ENCODE results near the gene FAM149A. TPM values are rescaled to one million over a fixed set of nuclear protein-coding genes. Genes with fewer than 3 reads are reported as not detected.

The FAM149A gene
- polyA plus RNA-seq, 3 donors: not detected

GRCh38 chr4:186105647-186106321 is 1.3 kb downstream of the FAM149A start:
- Histone ChIP-seq H3K4me3 (replicated peaks in 1 of 3; ENCODE audit: low read depth in 2 of 3, low read length in 3 of 3) (no peak overlapping the region), H3K4me2 (replicated peaks; ENCODE audit: extremely low read depth, low read length, poor library complexity, severe bottlenecking) (no peak overlapping the region), H3K4me1 (ENCODE audit: control insufficient read depth in 1 of 2, insufficient read depth in 2 of 2, low read length in 2 of 2) (no peaks in the 10 kb centered on the region), H3K27me3 (ENCODE audit: control insufficient read depth in 2 of 2, insufficient read depth in 2 of 2, low read length in 2 of 2) (peaks cover 34 to 52% of the 10 kb centered on the region in 2 donors), H3K79me2 (ENCODE audit: insufficient read depth, low read length) (no peaks in the 10 kb centered on the region), H3K36me3 (replicated peaks in 1 of 2; ENCODE audit: control insufficient read depth in 1 of 2, insufficient read depth in 2 of 2, low read length in 2 of 2) (no peaks in the 10 kb centered on the region), H3K9ac (ENCODE audit: insufficient read depth, low read length, poor library complexity, severe bottlenecking) (no peak overlapping the region), H2AFZ (ENCODE audit: insufficient read depth, low read depth, low read length, poor library complexity, severe bottlenecking) (no peak overlapping the region), H3K9me3 (replicated peaks in 1 of 2; ENCODE audit: control insufficient read depth in 1 of 2, insufficient read depth in 1 of 2, low read length in 2 of 2) (peaks cover 0 to 11% of the 10 kb centered on the region in 2 donors), H4K20me1 (ENCODE audit: insufficient read depth, low read length) (no peaks in the 10 kb centered on the region), H3K27ac (ENCODE audit: low read depth in 1 of 2, low read length in 2 of 2) (no peak overlapping the region)
- H3K27ac Mint-ChIP-seq: no peak overlapping the region
- peaks cover 0 to 2% of the 10 kb centered on the region in 2 donors for H3K36me3 Mint-ChIP-seq
- H3K4me1 Mint-ChIP-seq: peaks cover 1% of the 10 kb centered on the region
- intact Hi-C loops (cut with micrococcal nuclease): no loop called here
- no peak for TF ChIP-seq CTCF (IDR thresholded peaks at IDR 0.05)
- no peak for DNase-seq
- peaks cover 0 to 14% (median 2%) of the 10 kb centered on the region in 7 donors for H3K9me3 Mint-ChIP-seq
- peak overlapping the region in 1 of 2 donors; percentile 82 for H3K4me3 Mint-ChIP-seq
- peaks cover 49 to 59% (median 55%) of the 10 kb centered on the region in 3 donors for H3K27me3 Mint-ChIP-seq (ENCODE audit: low read depth in 3 of 3)
- 10% methylated on average over 10 of the region's 17 CpGs for WGBS (ENCODE audit: insufficient coverage)

DNA sequence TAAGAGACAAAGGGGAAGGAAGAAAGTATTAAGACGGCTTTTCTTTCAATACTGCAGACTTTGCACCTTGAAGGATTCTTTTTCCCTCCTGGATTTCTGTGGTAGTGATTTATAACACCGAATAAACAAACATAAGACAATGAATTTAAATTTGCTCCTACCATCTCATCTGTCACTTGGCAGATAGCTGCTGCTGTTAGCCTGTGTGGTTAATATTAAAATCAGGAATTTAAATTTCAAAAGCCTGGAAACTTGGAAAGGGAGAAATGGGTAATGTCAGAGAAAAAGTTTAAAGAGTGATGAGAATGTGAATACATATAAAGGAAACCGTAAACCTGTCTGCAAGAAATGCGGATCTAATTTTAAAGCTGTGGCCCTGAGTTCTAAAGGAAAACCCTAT is 3.4 kb downstream of the FAM149A start:
- Mint-ChIP-seq H3K27ac (no peak overlapping the region), H3K9me3 (peaks cover 0 to 12% (median 2%) of the 10 kb centered on the region in 7 donors), H3K4me3 (peak overlapping the region in 1 of 2 donors; percentile 27), H3K36me3 (peaks cover 0 to 2% of the 10 kb centered on the region in 2 donors), H3K27me3 (ENCODE audit: low read depth in 3 of 3) (peaks cover 42 to 50% (median 46%) of the 10 kb centered on the region in 3 donors), H3K4me1 (peaks cover 1% of the 10 kb centered on the region)
- no peak overlapping the region for H2AFZ ChIP-seq (ENCODE audit: insufficient read depth, low read depth, low read length, poor library complexity, severe bottlenecking)
- no peak for DNase-seq
- H4K20me1 ChIP-seq (ENCODE audit: insufficient read depth, low read length): no peaks in the 10 kb centered on the region
- intact Hi-C loops (cut with micrococcal nuclease): no loop called here
- H3K27ac ChIP-seq (ENCODE audit: low read depth in 1 of 2, low read length in 2 of 2): no peak overlapping the region
- no peak overlapping the region for H3K4me2 ChIP-seq (replicated peaks; ENCODE audit: extremely low read depth, low read length, poor library complexity, severe bottlenecking)
- H3K79me2 ChIP-seq (ENCODE audit: insufficient read depth, low read length): no peaks in the 10 kb centered on the region
- no peaks in the 10 kb centered on the region for H3K4me1 ChIP-seq (ENCODE audit: control insufficient read depth in 1 of 2, insufficient read depth in 2 of 2, low read length in 2 of 2)
- no peak for TF ChIP-seq CTCF (IDR thresholded peaks at IDR 0.05)
- no peak overlapping the region for H3K9ac ChIP-seq (ENCODE audit: insufficient read depth, low read length, poor library complexity, severe bottlenecking)
- WGBS (ENCODE audit: insufficient coverage): no CpG with 5 or more reads among the region's 4 CpGs
- peaks cover 30 to 47% of the 10 kb centered on the region in 2 donors for H3K27me3 ChIP-seq (ENCODE audit: control insufficient read depth in 2 of 2, insufficient read depth in 2 of 2, low read length in 2 of 2)
- H3K9me3 ChIP-seq (replicated peaks in 1 of 2; ENCODE audit: control insufficient read depth in 1 of 2, insufficient read depth in 1 of 2, low read length in 2 of 2): peaks cover 0 to 11% of the 10 kb centered on the region in 2 donors
- no peak overlapping the region for H3K4me3 ChIP-seq (replicated peaks in 1 of 3; ENCODE audit: low read depth in 2 of 3, low read length in 3 of 3)
- H3K36me3 ChIP-seq (replicated peaks in 1 of 2; ENCODE audit: control insufficient read depth in 1 of 2, insufficient read depth in 2 of 2, low read length in 2 of 2): no peaks in the 10 kb centered on the region
